Measurements from ENCODE around the gene RELA.

RELA gene

DNA sequence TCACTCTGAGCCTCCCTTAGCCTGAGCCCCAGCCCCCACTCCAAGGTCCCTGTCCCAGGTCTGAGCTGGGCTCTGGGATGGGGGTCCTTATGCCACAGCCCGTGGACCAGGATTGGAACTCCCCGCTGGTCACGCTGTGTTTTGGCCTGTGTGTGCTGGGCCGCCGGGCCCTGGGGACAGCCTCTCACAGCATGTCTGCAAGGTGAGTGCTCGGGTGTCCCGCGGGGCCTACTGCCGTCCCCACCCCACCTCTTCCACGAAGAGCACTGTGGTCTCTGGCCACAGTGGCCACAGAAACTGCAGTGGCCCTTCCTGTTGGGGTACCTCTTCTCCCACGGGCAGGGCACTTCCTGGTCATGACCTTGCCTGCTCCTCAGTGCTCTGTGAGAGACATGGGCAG, 28.3 kb downstream of the RELA start:
- in situ Hi-C loops (cut with MboI; ENCODE audit: low sequenced_read_pairs): no loop called here

DNA sequence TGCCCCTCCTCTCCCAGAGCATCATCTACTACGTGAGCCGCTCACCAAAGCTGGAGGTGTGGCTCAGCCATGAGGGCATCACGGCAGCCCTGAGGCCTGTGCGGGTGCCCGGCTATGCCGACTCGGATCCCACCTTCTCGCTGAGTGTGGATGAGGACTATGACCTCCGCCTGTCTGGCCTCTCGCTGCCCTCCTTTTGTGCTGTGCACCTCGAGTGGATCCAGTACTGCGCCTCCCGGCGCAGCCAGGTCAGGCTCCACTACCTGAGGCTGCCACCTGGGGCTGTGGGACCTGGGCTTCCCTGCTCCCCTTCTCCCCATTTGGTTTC, 28.6 kb downstream of the RELA start:
- in situ Hi-C loops (cut with MboI; ENCODE audit: low sequenced_read_pairs): no loop called here

- in situ Hi-C loops (cut with MboI; ENCODE audit: low sequenced_read_pairs): no loop called here
Observed at GRCh38 chr11:65633390-65634108, 29.2 kb downstream of the RELA start.

DNA sequence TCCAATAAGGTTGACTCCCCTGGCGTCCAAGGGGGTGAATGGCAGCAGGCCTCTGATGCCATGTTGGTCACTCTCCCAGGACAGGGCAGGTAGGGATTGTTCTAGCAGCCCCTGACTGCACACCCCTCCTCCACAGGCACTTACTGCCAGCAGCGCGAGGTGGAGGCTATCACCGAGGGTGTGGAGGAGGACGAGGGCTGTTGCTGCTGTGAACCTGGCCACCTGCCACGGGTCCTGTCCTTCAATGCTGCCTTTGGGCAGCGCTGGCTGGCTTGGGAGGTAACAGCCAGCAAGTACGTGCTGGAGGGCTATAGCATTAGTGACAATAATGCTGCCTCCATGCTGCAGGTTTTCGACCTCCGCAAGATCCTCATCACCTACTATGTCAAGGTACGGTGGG, 32.5 kb downstream of the RELA start:
- in situ Hi-C loops (cut with MboI; ENCODE audit: low sequenced_read_pairs): no loop called here

- in situ Hi-C loops (cut with MboI; ENCODE audit: low sequenced_read_pairs): no loop called here
Observed at GRCh38 chr11:65629579-65629978, 33.1 kb downstream of the RELA start.

GRCh38 chr11:65627202-65627601, 35.5 kb downstream of the RELA start:
- in situ Hi-C loops (cut with MboI; ENCODE audit: low sequenced_read_pairs): no loop called here

- in situ Hi-C loops (cut with MboI; ENCODE audit: low sequenced_read_pairs): no loop called here
Observed at GRCh38 chr11:65625628-65626342, 36.9 kb downstream of the RELA start.

DNA sequence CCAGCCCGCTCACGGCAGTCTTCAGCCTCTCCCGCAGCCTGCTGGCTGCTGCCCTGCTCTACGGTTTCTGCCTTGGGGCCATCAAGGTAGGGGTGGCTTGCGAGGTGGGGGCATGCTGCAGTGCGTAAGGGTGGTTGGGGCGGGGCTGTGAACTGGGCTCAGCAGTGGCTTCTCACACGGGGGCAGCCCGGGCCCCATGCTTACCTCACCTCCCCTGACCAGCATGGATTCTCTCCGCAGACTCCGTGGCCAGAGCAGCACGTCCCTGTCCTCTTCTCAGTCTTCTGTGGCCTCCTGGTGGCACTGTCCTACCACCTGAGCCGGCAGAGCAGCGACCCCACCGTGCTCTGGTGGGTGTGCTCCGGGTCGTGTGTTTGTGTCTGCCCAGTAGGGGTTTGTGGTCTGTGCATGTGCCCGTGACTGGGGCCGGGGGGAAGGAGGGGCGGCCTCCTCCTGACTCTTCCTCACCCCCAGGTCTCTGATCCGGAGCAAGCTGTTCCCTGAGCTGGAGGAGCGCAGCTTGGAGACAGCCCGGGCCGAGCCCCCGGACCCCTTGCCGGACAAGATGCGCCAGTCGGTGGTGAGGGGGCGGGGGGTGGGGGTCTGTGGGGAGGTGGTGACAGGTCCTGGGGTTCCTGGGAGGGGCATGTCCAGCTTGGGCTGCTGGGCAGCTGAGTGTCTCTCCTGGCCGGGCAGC, 37.6 kb downstream of the RELA start:
- in situ Hi-C loops (cut with MboI; ENCODE audit: low sequenced_read_pairs): no loop called here

DNA sequence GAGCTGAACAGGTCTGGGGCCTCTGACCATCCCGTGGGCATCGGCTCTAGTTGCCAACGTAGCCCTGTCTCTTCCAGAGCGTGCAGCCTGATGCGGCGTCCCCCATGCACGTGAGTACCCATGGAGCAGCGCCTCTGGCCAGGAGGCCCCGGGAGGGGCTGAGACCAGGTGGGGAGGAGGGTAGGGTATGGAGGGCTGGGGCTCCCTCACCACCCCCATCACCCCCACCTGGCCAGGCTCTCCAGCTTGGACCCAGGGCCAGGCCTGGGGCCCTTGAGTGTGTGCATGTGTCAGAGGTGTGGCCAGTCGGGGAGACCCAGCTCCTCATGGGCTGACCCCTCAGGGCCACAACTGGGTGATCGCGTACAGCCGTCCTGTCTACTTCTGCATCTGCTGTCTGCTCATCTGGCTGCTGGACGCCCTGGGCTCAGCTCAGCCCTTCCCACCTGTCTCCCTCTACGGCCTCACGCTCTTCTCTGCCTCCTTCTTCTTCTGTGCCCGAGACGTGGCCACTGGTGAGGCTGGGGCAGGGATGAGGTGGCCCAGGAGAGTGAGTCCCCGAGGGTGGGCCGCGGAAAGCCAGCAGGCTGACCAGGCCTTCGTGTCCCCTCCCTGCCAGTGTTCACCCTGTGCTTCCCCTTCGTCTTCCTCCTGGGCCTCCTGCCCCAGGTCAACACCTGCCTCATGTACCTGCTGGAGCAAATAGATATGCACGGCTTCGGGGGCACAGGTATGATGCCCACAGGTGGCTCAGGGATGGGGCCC, 38.7 kb downstream of the RELA start:
- in situ Hi-C loops (cut with MboI; ENCODE audit: low sequenced_read_pairs): no loop called here

DNA sequence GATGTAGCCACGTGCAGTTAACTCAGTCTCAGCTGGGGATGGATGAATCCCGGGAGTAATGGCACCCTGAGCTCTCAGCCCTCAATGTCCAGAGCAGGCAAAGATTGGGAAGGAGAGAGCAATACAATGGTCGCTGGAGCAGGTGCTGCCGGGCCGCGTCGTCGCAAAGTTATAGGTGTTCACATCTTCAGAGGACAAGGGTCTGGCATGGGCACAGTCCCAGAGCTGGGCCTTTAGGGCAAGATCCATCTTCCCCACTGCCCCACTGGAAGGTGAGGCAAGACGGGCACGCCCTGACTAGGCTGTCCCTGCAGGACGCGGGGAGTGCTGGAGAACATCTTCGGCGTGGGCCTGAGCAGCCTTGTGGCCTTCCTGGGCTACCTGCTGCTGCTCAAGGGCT, 39.5 kb downstream of the RELA start:
- in situ Hi-C loops (cut with MboI; ENCODE audit: low sequenced_read_pairs): no loop called here

- in situ Hi-C loops (cut with MboI; ENCODE audit: low sequenced_read_pairs): no loop called here
Observed at GRCh38 chr11:65622011-65622410, 40.7 kb downstream of the RELA start.

GRCh38 chr11:65621460-65621859, 41.3 kb downstream of the RELA start:
- in situ Hi-C loops (cut with MboI; ENCODE audit: low sequenced_read_pairs): no loop called here

DNA sequence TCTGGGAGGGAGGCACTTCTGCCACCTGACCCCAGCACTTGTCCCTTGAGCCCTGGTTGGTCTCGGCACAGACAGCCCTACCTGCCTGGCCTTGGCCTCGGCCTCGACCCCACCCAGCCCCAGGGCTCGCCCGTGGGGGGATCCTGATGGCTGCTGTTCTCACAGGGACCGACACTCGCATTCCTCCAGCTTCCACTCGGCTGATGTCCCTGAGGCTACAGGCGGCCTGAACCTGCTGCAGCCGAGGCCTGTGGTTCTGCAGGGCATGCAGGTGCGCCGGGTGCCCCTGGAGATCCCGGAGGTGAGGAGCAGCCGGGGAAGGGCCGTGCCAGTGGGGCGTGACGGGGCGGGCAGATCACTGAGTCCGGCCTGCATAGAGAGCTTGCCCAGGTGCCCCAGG, 42.0 kb downstream of the RELA start:
- in situ Hi-C loops (cut with MboI; ENCODE audit: low sequenced_read_pairs): no loop called here

DNA sequence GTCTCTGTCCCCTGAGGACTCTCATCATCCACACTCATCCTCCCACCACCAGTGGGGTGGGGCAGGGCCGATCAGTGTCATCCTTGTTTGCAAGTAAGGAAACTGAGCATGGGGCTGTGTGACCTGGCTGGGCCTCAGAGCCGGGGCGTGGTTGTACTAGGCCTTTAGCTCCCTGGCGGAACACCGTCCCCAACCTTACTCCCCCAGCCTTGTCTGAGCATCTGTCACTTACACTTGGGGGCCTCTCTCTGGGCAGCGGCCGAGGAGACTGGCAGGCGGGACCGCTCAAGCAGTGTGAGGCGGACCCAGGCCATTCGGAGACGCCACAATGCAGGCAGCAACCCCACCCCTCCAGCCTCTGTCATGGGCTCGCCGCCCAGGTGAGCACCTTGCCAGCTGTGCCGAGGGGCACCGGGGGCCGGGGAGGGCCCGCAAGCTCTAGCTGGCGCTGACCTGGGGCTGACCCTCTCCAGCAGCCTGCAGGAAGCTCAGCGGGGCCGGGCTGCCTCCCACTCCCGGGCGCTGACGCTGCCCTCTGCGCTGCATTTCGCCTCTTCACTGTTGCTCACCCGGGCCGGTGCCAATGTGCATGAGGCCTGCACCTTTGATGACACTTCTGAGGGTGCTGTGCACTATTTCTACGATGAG, 43.3 kb downstream of the RELA start:
- in situ Hi-C loops (cut with MboI; ENCODE audit: low sequenced_read_pairs): no loop called here

DNA sequence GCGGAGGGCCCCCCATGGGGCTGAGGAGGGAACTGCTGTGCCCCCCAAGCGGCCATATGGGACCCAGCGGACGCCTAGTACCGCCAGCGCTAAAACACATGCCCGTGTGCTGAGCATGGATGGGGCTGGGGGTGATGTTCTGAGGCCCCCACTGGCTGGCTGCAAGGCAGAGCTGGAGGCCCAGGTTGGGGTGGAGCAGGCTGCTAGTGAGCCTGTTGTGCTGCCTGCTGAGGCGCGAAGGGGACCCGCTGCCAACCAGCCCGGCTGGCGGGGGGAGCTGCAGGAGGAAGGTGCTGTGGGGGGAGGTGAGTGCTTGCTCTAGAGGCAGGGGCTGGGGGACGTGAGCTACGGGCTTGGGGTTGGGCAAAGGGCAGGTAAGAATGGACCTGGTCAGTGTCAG, 44.0 kb downstream of the RELA start:
- in situ Hi-C loops (cut with MboI; ENCODE audit: low sequenced_read_pairs): no loop called here

GRCh38 chr11:65617990-65618751, 44.5 kb downstream of the RELA start:
- in situ Hi-C loops (cut with MboI; ENCODE audit: low sequenced_read_pairs): no loop called here

DNA sequence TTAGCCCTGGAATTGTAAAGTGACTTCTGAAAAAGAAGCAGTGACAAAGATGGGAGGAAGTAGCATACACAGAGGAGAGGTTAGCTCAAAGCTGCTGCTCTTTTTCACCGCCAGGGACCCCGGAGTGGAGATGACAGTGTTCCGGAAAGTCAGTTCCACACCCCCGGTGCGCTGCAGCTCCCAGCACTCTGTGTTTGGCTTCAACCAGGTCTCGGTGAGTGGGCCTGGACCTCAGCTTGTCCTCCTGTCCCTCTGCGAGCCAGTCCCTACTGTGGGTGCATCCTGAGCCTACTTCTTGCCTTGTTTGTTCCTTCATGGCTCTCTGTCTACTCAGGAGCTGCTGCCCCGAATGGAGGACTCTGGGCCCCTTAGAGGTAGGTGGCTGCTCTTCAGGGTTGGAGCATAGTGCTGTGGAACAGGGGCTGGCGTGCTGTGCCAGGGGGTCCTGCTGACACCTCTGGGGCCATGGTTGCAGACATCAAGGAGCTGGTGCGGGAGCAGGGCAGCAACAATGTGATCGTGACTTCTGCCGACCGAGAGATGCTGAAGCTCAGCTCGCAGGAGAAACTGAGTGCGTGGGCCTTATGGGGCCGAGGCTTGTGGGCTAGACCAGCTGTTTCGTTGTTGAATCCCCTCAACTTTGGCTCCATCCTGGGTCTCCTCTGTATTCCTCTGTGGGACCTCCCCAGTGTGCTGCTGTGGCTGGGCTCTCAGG, 45.4 kb downstream of the RELA start:
- in situ Hi-C loops (cut with MboI; ENCODE audit: low sequenced_read_pairs): no loop called here

GRCh38 chr11:65616575-65617001, 46.1 kb downstream of the RELA start:
- in situ Hi-C loops (cut with MboI; ENCODE audit: low sequenced_read_pairs): no loop called here

- in situ Hi-C loops (cut with MboI; ENCODE audit: low sequenced_read_pairs): no loop called here
Observed at GRCh38 chr11:65615950-65616574, 46.7 kb downstream of the RELA start.

Measured in hTERT RPE-1 (cell line).